Astrocyte of the cerebellum (primary cell): ENCODE results near the gene SNUPN.

ENCODE experiments used
- DNase-seq: peaks from one replicate; pipeline ENCODE4 v3.0.0-alpha.2; 2011; ENCODE audit warnings: low read depth
- H3K4me3 ChIP-seq: 2 replicates; pipeline ENCODE4 v1.5.1; 2011; ENCODE audit warnings: mild to moderate bottlenecking, low read depth, low read length, moderate library complexity
- in situ Hi-C: cut with HindIII; loops from 2 replicates; pipeline ENCODE4 v1.10.0; 2017; ENCODE audit warnings: low sequenced_read_pairs
- TF ChIP-seq, protein P1 (sequence below): IDR thresholded peaks from 2 replicates; pipeline ENCODE4 v1.5.1; 2012; ENCODE audit warnings: low read length, low read depth, moderate library complexity, mild to moderate bottlenecking; ENCODE audit errors: missing control alignments

The SNUPN gene

DNA sequence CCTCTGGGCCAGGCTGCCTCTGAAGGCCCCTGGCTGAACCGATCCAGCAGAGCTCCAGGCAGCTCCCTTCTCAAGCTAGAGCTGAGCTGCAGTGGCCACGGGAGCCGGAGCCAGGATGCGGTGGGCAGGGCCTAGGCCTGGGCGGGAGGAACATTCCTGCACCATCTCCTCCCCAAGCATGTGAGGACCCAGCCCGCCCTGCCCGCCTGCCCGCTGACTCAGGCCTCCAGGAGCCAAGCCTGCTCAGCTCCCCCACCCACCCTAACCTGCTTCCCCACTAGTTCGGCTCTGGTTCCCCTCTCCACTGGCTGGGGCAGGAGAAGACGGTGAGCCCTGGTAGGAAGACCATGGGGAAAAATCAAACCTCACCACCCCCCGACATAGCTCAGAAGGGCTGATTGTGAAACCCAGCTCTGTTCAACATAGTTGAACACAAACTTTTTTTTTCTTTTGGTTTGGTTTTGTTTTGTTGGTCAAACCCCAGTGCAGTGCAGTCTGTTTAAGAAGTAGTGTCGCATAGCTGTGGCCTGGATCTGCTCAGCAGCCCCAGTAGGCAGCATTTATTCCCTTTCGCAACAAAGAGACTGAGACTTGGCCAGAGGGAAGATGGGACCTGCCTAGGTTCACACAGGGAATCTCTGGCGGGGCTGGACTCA lies 35.7 kb upstream of the SNUPN start:
- TF ChIP-seq, protein P1, sequence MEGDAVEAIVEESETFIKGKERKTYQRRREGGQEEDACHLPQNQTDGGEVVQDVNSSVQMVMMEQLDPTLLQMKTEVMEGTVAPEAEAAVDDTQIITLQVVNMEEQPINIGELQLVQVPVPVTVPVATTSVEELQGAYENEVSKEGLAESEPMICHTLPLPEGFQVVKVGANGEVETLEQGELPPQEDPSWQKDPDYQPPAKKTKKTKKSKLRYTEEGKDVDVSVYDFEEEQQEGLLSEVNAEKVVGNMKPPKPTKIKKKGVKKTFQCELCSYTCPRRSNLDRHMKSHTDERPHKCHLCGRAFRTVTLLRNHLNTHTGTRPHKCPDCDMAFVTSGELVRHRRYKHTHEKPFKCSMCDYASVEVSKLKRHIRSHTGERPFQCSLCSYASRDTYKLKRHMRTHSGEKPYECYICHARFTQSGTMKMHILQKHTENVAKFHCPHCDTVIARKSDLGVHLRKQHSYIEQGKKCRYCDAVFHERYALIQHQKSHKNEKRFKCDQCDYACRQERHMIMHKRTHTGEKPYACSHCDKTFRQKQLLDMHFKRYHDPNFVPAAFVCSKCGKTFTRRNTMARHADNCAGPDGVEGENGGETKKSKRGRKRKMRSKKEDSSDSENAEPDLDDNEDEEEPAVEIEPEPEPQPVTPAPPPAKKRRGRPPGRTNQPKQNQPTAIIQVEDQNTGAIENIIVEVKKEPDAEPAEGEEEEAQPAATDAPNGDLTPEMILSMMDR: no peak
- no peak overlapping the region for H3K4me3 ChIP-seq
- DNase-seq: peak; percentile 86
- in situ Hi-C loops: no loop called here

DNA sequence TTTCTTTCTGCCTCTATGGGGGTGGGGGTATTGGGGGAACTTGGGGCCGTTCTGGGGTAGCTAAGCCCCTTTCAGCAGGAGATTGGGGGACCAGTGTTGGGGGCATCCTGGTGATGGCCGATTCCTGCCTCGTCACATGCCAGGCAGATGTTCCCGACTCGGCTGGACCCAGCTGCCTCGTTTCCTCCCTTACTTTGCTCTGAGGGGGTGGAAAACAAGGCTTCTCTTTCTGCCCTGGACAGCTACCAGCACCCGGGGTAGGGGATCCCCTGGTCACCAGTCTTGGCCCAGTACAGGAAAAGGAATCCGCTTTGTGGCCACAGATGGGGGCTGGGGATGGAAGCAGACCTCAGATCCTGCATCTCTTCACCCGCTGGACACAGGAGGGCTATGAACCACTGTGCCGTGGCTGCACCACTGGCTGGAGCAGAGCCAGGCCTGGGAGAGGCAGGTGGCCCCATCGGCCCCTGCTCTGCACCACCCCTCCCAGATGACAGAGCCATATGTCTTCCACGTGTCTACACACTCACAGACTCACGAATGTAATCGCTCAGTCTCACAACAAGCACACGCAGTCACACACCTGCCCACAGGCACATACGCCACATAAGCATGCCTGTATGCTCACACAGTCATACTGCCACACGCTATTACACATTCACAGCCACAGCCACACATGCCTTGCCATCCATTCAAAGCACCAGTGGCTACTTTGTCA lies 34.6 kb upstream of the SNUPN start:
- in situ Hi-C loops: no loop called here
- TF ChIP-seq, protein P1: no peak
- no peak for DNase-seq
- no peak overlapping the region for H3K4me3 ChIP-seq

DNA sequence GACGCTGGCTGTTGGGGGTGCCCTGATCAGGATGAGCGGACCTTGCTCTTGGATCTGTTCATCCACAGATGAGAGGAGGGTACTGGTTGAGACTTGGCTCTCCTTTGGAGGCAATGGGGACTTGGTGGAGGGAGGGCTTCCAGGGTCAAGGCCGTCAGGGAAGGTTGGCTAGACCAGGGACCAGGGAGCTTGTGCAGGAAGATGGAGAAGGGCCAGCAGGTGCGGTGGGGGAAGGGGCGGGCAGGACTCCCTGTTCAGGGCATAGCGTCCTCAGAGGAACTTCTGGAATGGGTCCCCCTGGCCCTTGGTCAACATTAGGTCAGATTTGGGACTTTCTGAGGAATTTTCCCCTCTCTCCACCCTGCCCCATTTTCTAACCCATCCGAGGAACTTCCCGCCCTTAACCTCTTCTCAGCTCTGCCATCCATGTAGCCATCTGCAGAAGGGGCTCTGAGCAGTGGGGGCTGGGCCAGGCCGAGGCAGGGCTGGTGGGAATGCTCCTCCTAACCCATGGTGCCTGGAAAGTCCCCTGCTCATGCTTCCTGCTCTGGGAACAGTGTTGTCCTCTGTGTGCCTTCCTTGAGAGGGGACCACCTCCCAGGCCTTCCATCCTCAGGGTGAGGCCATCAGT lies 33.7 kb upstream of the SNUPN start:
- DNase-seq: no peak
- in situ Hi-C loops: no loop called here
- TF ChIP-seq, protein P1: no peak
- no peak overlapping the region for H3K4me3 ChIP-seq

DNA sequence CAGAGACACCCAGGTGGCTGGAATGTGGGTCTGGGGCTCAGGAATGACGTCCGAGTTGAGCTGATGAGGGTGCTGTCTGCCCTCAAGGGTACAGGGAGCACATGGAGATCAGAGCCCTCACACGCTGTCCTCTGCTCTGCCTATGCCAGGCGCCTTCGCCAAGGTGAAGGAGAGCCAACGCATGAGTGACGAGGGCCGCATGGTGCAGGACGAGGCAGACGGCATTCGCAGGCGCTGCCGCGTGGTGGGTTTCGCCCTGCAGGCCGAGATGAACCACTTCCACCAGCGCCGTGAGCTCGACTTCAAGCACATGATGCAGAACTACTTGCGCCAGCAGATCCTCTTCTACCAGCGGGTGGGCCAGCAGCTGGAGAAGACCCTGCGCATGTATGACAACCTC lies 31.3 kb upstream of the SNUPN start:
- TF ChIP-seq, protein P1: no peak
- no peak overlapping the region for H3K4me3 ChIP-seq
- in situ Hi-C loops: no loop called here

DNA sequence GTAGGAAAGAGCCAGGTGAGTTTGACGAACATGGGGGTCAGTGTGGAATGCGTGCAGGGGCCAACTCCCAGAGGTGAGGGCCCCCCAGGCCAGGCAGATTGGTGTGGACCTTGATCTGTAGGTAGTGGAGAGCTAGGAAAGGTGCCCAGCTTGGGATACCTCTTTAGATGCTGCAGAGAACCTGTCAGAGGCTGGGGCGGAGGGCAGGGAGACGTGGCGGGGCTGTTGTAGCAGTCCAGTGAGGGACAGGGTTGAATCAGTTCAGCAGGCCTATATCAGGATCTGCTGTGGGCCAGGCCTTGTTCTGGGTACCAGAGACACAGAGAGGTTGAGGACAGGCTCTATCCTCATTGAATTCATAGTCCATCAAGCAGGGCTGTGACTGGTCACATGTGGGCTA lies 30.8 kb upstream of the SNUPN start:
- in situ Hi-C loops: no loop called here
- TF ChIP-seq, protein P1: no peak
- no peak for DNase-seq
- H3K4me3 ChIP-seq: no peak overlapping the region

More for the DNA sequence above, 31.3 kb upstream of the SNUPN start:
- no peak for DNase-seq

DNA sequence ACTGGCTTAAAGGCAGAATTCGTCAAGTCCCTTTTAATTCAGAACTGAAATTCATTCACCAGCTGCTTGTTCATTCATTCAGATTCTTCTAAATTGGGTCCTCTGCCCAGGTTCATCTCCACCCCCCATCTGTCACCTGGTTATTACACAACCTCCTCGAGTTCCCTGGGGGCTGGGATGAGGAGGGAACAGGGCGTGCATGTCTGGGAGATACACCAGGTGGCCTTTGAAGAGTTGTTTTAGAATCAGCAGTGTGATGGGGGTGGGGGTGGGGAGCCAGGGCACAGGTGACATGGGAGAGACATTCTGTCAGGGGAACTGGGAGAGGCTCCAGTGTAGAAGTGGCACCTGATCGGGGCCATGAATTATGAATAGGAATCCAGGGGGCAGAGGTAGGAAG lies 30.4 kb upstream of the SNUPN start:
- no peak for DNase-seq
- in situ Hi-C loops: no loop called here
- H3K4me3 ChIP-seq: no peak overlapping the region
- TF ChIP-seq, protein P1: no peak
